ENCODE data around the gene LRP11. TPM values are rescaled to one million over a fixed set of nuclear protein-coding genes. Genes with fewer than 3 reads are reported as not detected.
"Not testable (repeated sequence)": the region's sequence is repeated elsewhere in the genome, so short reads cannot be mapped to it uniquely, and the experiment has no call there.

Gene LRP11
- total and polyA plus RNA-seq, 2 of the 13 experiments (the other 11 are each of a cell fraction or from before 2014, with no cell fraction given): 32.4 to 48.9 TPM

- H3K4me2 ChIP-seq (ENCODE audit: low read depth, low read length); DNase-seq (ENCODE audit: low spot score); POLR2A ChIA-PET; H2AFZ ChIP-seq (ENCODE audit: low read length); intact Hi-C loops (cut with micrococcal nuclease; ENCODE audit: unreplicated experiment); in situ Hi-C loops (cut with HindIII; ENCODE audit: extremely low pct_ligation_motif_present, low pct_unique_long_range_greater_than_20kb); H4K20me1 ChIP-seq (ENCODE audit: insufficient read depth, low read length); FAIRE-seq; H3K4me3 ChIP-seq (replicated peaks in 1 of 3; ENCODE audit: insufficient read depth in 1 of 3, low read depth in 2 of 3, low read length in 3 of 3); H3K27me3 ChIP-seq (ENCODE audit: control insufficient read depth in 1 of 2, insufficient read depth in 2 of 2, low read length in 2 of 2); ATAC-seq; BruUV-seq (replicated peaks); H3K27ac ChIP-seq (ENCODE audit: extremely low read length, insufficient read depth, low read length); H3K9ac ChIP-seq (ENCODE audit: insufficient read depth, low read depth, low read length); CTCF ChIA-PET (ENCODE audit: low intra/inter-chr PET ratio, low total read pairs); H3K9me3 ChIP-seq (ENCODE audit: low read length): not testable (repeated sequence)
- H3K4me1 ChIP-seq (ENCODE audit: insufficient read depth, low read length): peaks cover 40% of the 10 kb centered on the region
- peaks cover 0 to 25% of the 10 kb centered on the region in 2 experiments; a peak in 2 of 5 replicates for H3K36me3 ChIP-seq (replicated peaks in 1 of 2; ENCODE audit: control insufficient read depth in 1 of 2, insufficient read depth in 2 of 2, low read length in 2 of 2)
- WGBS (ENCODE audit: low lambda C conversion rate): 96% methylated on average over 4 of the region's 4 CpGs
- TF ChIP-seq, protein P1, sequence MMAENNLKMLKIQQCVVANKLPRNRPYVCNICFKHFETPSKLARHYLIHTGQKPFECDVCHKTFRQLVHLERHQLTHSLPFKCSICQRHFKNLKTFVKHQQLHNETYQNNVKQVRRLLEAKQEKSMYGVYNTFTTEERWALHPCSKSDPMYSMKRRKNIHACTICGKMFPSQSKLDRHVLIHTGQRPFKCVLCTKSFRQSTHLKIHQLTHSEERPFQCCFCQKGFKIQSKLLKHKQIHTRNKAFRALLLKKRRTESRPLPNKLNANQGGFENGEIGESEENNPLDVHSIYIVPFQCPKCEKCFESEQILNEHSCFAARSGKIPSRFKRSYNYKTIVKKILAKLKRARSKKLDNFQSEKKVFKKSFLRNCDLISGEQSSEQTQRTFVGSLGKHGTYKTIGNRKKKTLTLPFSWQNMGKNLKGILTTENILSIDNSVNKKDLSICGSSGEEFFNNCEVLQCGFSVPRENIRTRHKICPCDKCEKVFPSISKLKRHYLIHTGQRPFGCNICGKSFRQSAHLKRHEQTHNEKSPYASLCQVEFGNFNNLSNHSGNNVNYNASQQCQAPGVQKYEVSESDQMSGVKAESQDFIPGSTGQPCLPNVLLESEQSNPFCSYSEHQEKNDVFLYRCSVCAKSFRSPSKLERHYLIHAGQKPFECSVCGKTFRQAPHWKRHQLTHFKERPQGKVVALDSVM (CRISPR knock-in tag; IDR thresholded peaks at IDR 0.05): peak; percentile 72
- TF ChIP-seq, protein P2, sequence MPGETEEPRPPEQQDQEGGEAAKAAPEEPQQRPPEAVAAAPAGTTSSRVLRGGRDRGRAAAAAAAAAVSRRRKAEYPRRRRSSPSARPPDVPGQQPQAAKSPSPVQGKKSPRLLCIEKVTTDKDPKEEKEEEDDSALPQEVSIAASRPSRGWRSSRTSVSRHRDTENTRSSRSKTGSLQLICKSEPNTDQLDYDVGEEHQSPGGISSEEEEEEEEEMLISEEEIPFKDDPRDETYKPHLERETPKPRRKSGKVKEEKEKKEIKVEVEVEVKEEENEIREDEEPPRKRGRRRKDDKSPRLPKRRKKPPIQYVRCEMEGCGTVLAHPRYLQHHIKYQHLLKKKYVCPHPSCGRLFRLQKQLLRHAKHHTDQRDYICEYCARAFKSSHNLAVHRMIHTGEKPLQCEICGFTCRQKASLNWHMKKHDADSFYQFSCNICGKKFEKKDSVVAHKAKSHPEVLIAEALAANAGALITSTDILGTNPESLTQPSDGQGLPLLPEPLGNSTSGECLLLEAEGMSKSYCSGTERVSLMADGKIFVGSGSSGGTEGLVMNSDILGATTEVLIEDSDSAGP (CRISPR knock-in tag; IDR thresholded peaks at IDR 0.05; ENCODE audit: borderline replicate concordance): 0 out of 2 replicates have a peak, but pooled peaks have one; percentile 13
- H3K79me2 ChIP-seq (ENCODE audit: insufficient read depth, low read length): peaks cover 13% of the 10 kb centered on the region
These were observed 10.1 kb downstream of the LRP11 start for GRCh38 chr6:149854017-149854416.

DNA sequence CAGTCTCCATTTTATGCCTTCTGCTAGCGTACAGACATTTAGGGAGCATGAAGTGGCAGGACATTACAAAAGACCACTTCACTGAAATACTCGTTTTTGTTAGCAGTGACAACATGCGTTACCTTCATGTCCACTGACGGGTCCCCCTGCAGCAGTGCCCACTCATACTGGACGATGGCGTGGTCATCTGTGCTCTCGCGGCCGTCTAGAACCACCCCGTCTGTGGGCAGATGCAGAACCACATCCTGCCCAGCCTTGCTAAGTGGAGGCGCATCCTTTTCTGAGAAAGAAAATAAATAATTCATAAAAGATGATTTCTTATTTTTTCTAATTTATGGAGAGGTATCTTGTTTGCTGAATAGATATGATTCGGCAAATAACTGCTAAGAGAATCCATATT, 11.3 kb downstream of the LRP11 start:
- in situ Hi-C loops (cut with HindIII; ENCODE audit: extremely low pct_ligation_motif_present, low pct_unique_long_range_greater_than_20kb) (no loop called here), intact Hi-C loops (cut with micrococcal nuclease; ENCODE audit: unreplicated experiment) (no loop called here)
- FAIRE-seq (no peak), ATAC-seq (no peak), DNase-seq (ENCODE audit: low spot score) (no peak)
- Histone ChIP-seq H3K27me3 (ENCODE audit: control insufficient read depth in 1 of 2, insufficient read depth in 2 of 2, low read length in 2 of 2) (no peaks in the 10 kb centered on the region), H3K4me2 (ENCODE audit: low read depth, low read length) (no peak overlapping the region), H2AFZ (ENCODE audit: low read length) (no peak overlapping the region), H3K4me3 (replicated peaks in 1 of 3; ENCODE audit: insufficient read depth in 1 of 3, low read depth in 2 of 3, low read length in 3 of 3) (no peak overlapping the region), H3K27ac (ENCODE audit: extremely low read length, insufficient read depth, low read length) (no peak overlapping the region), H3K79me2 (ENCODE audit: insufficient read depth, low read length) (peaks cover 9% of the 10 kb centered on the region), H3K4me1 (ENCODE audit: insufficient read depth, low read length) (peaks cover 40% of the 10 kb centered on the region), H3K9me3 (ENCODE audit: low read length) (no peaks in the 10 kb centered on the region), H4K20me1 (ENCODE audit: insufficient read depth, low read length) (peaks cover 3% of the 10 kb centered on the region; the same call in 1 of the 2 replicates), H3K36me3 (replicated peaks in 1 of 2; ENCODE audit: control insufficient read depth in 1 of 2, insufficient read depth in 2 of 2, low read length in 2 of 2) (peaks cover 0 to 25% of the 10 kb centered on the region in 2 experiments; a peak in 2 of 5 replicates), H3K9ac (ENCODE audit: insufficient read depth, low read depth, low read length) (no peak overlapping the region)
- WGBS (ENCODE audit: low lambda C conversion rate): 97% methylated on average over 12 of the region's 12 CpGs
- TF ChIP-seq ZNF431 (CRISPR knock-in tag; IDR thresholded peaks at IDR 0.05; ENCODE audit: borderline replicate concordance, low read depth): no peak
- TF ChIP-seq ZNF766 (CRISPR knock-in tag; IDR thresholded peaks at IDR 0.05; ENCODE audit: borderline replicate concordance): no peak
- TF ChIP-seq, protein P3, sequence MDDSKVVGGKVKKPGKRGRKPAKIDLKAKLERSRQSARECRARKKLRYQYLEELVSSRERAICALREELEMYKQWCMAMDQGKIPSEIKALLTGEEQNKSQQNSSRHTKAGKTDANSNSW (CRISPR knock-in tag; IDR thresholded peaks at IDR 0.05; ENCODE audit: borderline replicate concordance): no peak
- TF ChIP-seq ATF7 (IDR thresholded peaks at IDR 0.05): no peak
- no peak for TF ChIP-seq ATF7 (CRISPR knock-in tag; IDR thresholded peaks at IDR 0.05)
- no peak for TF ChIP-seq ARHGAP35 (CRISPR knock-in tag; IDR thresholded peaks at IDR 0.05; ENCODE audit: borderline replicate concordance)
- TF ChIP-seq RAD51 (IDR thresholded peaks at IDR 0.05; ENCODE audit: borderline replicate concordance): no peak
- no peak for TF ChIP-seq ZNF780A (CRISPR knock-in tag; IDR thresholded peaks at IDR 0.05)
- CTCF ChIA-PET (ENCODE audit: low intra/inter-chr PET ratio, low total read pairs): no interaction called here
- POLR2A ChIA-PET: no interaction called here
- BruUV-seq (replicated peaks): no TSS peak
